Midbrain (tissue), 1 donor: ENCODE measurements around the gene EFNB2.

Experiments
- DNase-seq: peaks from one replicate; lab custom pipeline; 2025; lab: John Stamatoyannopoulos, UW

EFNB2 gene

GRCh38 chr13:106484084-106484483 lies 51.4 kb downstream of the EFNB2 start:
- DNase-seq: no peak

- DNase-seq: no peak
Measured at GRCh38 chr13:106481919-106482318, 53.5 kb downstream of the EFNB2 start.

- no peak for DNase-seq
Measured at GRCh38 chr13:106480351-106480910, 55.0 kb downstream of the EFNB2 start.

DNA sequence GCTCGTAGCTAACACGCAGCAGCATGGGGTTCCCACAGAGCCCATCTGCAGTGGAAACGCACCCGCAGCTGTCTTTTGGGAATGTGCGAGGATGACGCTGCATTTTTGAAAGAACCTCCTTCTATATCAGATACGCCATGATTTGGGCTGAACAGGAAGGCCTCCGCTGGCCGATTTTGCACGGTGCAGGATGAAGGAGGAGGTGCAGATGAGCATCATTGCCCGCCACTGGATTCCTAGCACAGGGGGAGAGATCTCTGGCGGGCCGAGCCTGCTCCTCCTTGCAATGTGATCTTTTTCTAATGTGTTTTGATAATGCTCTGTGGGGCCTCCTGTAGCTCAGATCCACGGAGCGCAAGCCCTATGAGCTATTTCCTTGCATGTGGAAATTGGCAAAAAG lies 55.5 kb downstream of the EFNB2 start:
- no peak for DNase-seq

DNA sequence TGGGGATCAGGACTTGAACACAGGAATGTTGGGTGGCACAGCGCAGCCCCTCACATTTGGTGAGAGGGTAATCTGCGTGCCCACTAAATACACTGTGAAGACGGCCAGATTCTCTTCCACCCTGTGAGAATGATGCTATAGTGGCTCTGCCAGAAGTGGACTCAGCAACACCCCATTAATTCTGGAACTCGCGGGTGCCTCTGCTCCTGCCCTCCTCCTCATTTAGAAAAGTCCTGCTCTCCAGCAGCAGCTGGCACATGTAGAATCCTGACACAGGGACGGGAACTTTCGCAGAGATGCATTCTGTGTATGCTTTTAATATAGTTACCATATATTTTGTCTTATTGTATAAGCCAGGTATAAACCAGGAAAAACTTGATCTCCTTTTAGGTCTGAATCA lies 57.3 kb downstream of the EFNB2 start:
- DNase-seq: no peak

GRCh38 chr13:106477303-106477702 lies 58.2 kb downstream of the EFNB2 start:
- DNase-seq: no peak

- no peak for DNase-seq
Measured at GRCh38 chr13:106475852-106476251, 59.6 kb downstream of the EFNB2 start.

- DNase-seq: no peak
Measured at GRCh38 chr13:106474912-106475311, 60.5 kb downstream of the EFNB2 start.

- no peak for DNase-seq
Measured at GRCh38 chr13:106473154-106473553, 62.3 kb downstream of the EFNB2 start.

DNA sequence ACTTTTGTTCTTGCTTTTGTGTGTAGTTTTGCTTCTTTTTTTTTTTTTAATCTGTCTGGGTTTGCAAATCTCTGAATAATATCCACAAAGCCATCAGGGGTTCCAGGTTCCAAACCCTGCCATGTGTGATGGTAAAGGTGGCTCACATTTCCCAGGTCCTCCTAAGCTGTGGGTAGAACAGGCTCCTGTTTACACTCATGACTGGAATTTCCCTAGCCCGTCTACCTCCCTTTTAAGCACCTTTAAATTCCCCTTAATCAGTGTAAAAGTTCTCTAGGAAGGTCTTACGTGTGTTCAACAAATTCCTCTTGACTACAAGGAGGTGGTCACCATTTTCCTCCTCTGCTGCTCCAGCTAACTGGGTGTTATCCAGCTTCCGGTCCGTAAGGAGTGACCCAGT lies 62.8 kb downstream of the EFNB2 start:
- no peak for DNase-seq

- DNase-seq: no peak
Measured at GRCh38 chr13:106471957-106472543, 63.4 kb downstream of the EFNB2 start.

DNA sequence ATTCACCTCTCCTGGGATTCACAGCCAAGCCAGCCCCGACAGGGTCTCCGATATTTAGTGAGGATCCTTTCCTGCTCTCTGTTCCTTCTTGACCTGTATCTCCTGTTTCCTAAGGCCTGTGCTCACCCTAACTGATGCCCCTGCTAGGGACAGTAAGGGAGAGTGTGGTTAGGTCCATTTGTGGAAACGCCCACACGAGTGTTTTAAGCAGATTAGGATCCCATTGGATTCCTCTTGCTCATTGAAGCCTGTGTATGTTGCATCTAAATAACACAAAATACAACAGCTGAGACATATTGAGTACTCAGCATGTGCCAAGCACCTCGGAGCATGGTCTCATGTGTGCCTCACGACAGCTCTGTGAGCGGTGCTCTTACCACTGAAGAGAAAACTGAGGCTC lies 64.9 kb downstream of the EFNB2 start:
- DNase-seq: no peak

GRCh38 chr13:106468744-106469590 lies 66.5 kb downstream of the EFNB2 start:
- DNase-seq: no peak

DNA sequence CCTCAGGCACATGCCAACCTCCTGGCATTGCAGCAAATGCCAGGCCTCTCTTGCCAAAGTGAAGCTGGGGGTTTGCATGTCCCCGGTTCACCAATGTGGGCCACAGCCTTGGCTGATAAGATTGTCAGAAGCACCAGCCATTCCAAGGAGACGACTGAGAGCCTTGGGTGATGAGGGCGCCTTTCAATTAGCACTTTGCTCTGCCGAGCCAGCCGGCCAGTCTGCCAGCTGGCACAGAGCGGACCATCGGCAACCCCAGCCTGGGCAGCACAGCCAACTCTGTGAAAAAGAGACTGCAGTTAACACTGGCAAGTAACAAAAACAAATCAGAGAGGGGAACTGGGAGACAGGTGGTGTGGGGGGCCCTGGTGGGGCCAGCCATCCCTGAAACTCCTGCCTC lies 67.3 kb downstream of the EFNB2 start:
- peak; percentile 54 for DNase-seq

- DNase-seq: no peak
Measured at GRCh38 chr13:106467427-106468122, 67.9 kb downstream of the EFNB2 start.

DNA sequence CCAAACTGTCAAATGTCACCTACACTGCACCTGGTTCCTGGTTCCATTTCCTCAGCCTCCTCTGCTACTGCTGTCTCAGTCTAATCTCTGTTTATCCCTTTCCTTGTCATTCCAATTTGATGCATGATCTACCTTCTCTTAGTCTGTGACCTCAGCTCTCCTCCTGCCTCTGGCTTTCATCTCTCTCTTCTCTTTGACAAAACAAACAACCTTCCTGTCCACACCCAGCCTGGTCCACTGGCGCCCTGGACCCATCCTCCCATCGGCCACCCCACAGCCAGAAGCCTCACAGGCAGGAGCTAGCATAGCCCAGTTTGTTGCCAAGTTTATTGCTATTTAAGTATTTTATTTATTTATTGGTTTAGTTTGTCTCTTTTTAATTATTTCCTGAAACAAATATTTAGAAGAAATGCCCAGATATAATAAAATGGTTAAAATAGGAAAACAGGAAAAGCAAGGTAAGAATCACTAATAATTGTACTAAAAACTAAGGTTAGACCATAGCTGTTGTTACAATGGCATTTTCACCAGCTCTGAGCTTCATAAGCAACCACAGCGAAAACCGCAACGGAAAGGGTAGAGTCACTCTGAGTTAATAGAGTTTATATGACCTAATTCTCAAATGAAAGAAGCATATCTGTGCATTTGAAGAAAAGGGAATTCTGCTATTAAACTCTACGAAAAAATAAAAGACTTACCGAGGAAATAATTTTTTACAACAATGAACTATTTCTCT lies 68.6 kb downstream of the EFNB2 start:
- DNase-seq: no peak

- no peak for DNase-seq
Measured at GRCh38 chr13:106464076-106464475, 71.4 kb downstream of the EFNB2 start.

- no peak for DNase-seq
Measured at GRCh38 chr13:106462710-106463109, 72.8 kb downstream of the EFNB2 start.

DNA sequence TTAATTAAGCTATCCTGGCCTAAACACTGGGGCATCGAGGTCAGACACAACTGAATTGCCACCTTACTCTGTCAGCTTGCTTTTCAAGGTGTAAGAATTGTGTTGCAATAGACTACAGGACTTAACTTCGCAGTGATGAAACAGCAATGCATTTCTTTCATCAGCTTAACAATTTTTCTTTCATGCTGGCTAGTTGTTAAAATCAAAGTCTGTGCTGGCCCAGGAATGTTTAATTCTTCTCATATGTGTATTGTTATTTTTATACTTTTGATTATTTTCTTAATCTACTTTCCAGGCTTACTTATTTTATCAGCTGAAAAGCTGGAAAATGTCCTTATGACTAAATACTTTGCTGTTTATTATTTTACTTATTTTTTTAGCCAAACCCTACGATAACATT lies 79.7 kb downstream of the EFNB2 start:
- no peak for DNase-seq

- no peak for DNase-seq
Measured at GRCh38 chr13:106455190-106455589, 80.3 kb downstream of the EFNB2 start.

DNA sequence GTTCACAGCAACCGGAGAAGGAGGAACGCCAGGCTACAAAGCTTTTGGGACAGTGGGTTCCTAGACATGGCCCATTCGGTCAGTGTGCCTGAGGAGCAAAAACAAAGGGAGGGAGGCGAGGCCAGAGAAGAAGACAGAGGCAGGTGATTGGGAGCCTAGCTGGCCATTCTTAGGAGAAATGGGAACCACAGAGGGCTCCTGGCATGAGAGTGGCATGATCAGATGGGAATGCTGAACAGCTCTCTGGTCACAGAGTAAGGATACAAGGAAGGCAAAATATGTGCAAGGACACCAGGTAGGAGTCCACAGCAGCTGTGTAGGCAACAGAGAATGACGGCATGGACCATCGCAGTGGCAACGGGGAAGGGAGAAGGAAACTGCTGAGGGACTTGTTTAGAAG lies 82.4 kb downstream of the EFNB2 start:
- DNase-seq: no peak

DNA sequence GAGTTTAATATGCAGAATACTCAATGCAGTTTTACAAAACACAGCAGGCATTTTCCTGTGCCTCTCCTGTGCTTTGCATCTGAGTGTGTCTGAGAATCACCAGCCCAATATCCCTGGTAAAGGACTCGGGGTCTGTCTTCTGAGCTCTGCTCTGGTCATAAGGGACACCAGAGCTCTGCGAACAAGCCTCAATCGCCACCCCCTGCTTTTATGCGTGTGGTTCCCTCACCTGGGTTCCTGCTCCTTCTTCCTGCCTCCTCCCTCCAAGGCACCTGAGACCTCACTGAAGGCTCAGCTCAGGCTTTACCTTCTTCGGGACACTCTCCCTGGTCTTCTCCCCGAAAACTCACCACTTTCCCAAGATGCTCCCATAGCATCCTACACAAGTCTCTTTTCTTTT lies 84.5 kb downstream of the EFNB2 start:
- no peak for DNase-seq
